ENCODE measurements around the gene YIPF3. TPM values are rescaled to one million over a fixed set of nuclear protein-coding genes. Genes with fewer than 3 reads are reported as not detected.

YIPF3 gene
- total RNA-seq: 102 and 128 TPM in 2 replicates

DNA sequence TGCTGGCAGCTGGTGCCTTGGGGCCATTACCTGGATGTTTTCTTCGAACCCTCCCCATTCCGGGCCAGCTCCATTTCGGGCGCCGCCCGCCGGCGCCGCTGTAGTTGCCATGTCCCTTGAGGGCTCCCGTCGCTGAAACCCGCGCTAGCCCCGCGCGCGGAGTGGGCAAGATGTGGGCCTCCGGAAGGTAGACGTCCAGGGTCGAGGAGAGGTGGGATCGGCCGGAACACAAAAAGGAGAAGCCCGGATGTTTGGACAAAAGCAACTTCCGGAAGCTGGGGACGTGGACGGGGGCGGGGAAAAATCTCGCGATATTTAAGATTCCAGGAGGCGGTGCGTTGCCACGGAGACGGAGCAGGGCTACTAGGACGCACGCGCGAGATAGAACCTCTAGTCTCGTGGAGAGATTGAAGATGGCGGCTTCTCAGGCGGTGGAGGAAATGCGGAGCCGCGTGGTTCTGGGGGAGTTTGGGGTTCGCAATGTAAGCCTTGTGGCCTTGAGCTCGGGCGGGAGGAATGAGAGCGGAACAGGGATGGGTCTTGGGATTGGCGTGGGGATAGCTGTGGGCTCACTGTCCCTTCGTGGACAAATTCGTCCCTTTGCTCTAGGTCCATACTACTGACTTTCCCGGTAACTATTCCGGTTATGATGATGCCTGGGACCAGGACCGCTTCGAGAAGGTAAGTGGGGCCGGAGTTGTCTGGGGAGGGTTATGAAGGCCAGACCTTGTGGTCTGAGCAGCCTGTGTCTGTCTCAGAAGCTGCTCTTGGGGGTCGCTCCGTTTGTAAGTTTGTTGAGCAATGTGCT lies at the start of gene YIPF3, which contains the start of gene POLR1C:
TSS of gene YIPF3 (minus strand) at position 230 of the 808 bp plus-strand sequence. CDS start at position 111, 119 bp downstream.
TSS of gene POLR1C (plus strand) at position 393 of the 808 bp plus-strand sequence. CDS start at position 414, 21 bp downstream.

GRCh38 chr6:43509984-43510826 lies 6.5 kb downstream of the YIPF3 start, which contains the start of gene LRRC73:
LRRC73 (minus strand) TSS chr6:43510346; CDS start chr6:43509785, 561 bp downstream.

GRCh38 chr6:43477235-43478007 lies 39.3 kb downstream of the YIPF3 start, which contains the start of gene TJAP1:
TJAP1 (plus strand) TSS chr6:43477570; CDS start chr6:43499002, 21,432 bp downstream.

Small RNAs within 50 kb of the gene (small RNA-seq; reads per million reads assigned to genes)
- gene RF00426 (not detected), gene RNU6-1113P (not detected)

Other genes starting within 250 kb of the YIPF3 start
- not detected in 2 replicates for gene SLC22A7, start 218.7 kb downstream of the YIPF3 start, total RNA-seq
- not detected in 2 replicates for gene CRIP3, start 208.1 kb downstream of the YIPF3 start, total RNA-seq
- 16.4 and 17.4 TPM in 2 replicates for gene ZNF318, start 147.3 kb downstream of the YIPF3 start, total RNA-seq
- gene ABCC10, start 89.4 kb downstream of the YIPF3 start, total RNA-seq: 22.2 and 23.2 TPM in 2 replicates
- gene DLK2, start 61.4 kb downstream of the YIPF3 start, total RNA-seq: 0.16 TPM in 1 of 2 replicates, not detected in the other
- gene TJAP1, start 39.4 kb downstream of the YIPF3 start, total RNA-seq: 18.8 and 20.0 TPM in 2 replicates
- 0.16 and 0.61 TPM in 2 replicates for gene LRRC73, start 6.6 kb downstream of the YIPF3 start, total RNA-seq
- 24.8 and 26.9 TPM in 2 replicates for gene POLR1C, start 163 bp upstream of the YIPF3 start, total RNA-seq
- 24.8 and 39.3 TPM in 2 replicates for gene XPO5, start 59.1 kb upstream of the YIPF3 start, total RNA-seq
- gene POLH, start 59.3 kb upstream of the YIPF3 start, total RNA-seq: 30.7 and 32.8 TPM in 2 replicates
- gene GTPBP2, start 112.3 kb upstream of the YIPF3 start, total RNA-seq: 55.0 and 66.4 TPM in 2 replicates
- 20.6 and 26.9 TPM in 2 replicates for gene MAD2L1BP, start 118.9 kb upstream of the YIPF3 start, total RNA-seq
- 1.3 and 1.6 TPM in 2 replicates for gene RSPH9, start 128.1 kb upstream of the YIPF3 start, total RNA-seq
- gene MRPS18A, start 170.9 kb upstream of the YIPF3 start, total RNA-seq: 30.2 and 35.0 TPM in 2 replicates